Measurements from ENCODE around the gene LRP1B. TPM values are rescaled to one million over a fixed set of nuclear protein-coding genes. Genes with fewer than 3 reads are reported as not detected.

The LRP1B gene
- polyA plus RNA-seq, 2 of the 4 experiments (the other 2 are of a cell fraction): 0.03 TPM; not detected in 1

DNA sequence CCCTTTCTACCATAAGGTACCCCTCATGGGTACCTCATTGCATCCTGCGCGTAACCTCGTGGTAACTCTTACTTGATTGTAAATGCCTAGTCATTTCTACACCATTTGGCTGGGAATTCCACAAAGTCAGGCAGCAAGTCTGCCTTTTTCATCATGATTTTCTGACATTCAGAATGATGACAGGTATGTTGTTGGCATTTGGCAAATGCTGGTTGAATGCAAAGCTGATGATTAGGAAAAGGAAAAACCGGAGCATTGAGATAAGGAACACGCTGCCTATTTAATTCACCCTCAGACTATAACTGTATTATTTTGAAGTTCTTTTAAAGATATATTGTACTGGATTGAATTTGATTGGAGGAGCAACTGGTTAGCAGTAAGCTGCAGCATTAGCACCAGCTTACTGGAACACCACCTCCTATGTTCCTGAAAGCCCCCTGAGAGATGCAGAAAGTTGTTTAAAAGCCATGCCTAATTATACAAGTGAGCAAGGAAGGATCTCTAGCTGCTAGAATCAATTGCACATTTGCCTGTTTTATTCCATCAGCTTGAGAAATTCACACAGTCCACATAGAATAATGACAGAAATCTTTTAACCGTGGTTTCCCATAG, 520.1 kb downstream of the LRP1B start:
- Histone ChIP-seq H3K4me3 (no peak overlapping the region), H3K27ac (no peak overlapping the region), H3K9me3 (no peaks in the 10 kb centered on the region), H3K4me2 (no peak overlapping the region), H3K4me1 (no peaks in the 10 kb centered on the region)
- FAIRE-seq (no peak), DNase-seq (ENCODE audit: low read depth in 1 of 2, low spot score in 1 of 2) (no peak), ATAC-seq (no peak)
- no peak for TF ChIP-seq NR3C1 (IDR thresholded peaks at IDR 0.05)
- ChIA-PET POLR2A (no interaction called here), CTCF (interaction anchor here (1.3 kb wide), 1 partner anchor 16 kb away, joined by 3 read pairs; no protein-coding TSS in a partner anchor)
- 63% methylated on average over 6 of the region's 6 CpGs for WGBS (ENCODE audit: missing lambda C conversion rate)

DNA sequence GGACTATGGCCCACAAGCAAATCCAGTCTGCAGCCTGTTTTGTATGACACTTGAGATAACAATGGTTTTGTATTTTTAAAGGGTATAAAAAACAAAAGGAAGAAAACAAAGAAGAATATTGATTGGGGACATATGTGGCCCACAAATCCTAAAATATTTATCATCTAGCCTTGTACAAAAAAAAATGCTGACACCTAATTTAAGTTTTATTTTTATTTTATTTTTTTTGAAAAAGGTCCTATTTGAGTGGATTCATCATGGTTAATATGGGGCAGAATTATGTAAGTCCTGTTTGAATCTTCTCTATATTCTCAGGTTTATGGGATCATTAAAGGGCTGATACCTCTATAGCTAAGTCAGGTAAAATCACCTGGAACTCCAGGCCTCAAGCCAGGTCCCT, 525.7 kb downstream of the LRP1B start:
- ChIA-PET CTCF (no interaction called here), POLR2A (no interaction called here)
- Histone ChIP-seq H3K27ac (no peak overlapping the region), H3K9me3 (no peaks in the 10 kb centered on the region), H3K4me3 (no peak overlapping the region), H3K4me1 (no peaks in the 10 kb centered on the region), H3K4me2 (no peak overlapping the region)
- no peak for ATAC-seq
- TF ChIP-seq, protein P1, sequence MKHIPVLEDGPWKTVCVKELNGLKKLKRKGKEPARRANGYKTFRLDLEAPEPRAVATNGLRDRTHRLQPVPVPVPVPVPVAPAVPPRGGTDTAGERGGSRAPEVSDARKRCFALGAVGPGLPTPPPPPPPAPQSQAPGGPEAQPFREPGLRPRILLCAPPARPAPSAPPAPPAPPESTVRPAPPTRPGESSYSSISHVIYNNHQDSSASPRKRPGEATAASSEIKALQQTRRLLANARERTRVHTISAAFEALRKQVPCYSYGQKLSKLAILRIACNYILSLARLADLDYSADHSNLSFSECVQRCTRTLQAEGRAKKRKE (CRISPR knock-in tag; IDR thresholded peaks at IDR 0.05; ENCODE audit: low read depth): no peak
- no peak for TF ChIP-seq FOSL2 (IDR thresholded peaks at IDR 0.05)
- TF ChIP-seq FOSL2 (CRISPR knock-in tag; IDR thresholded peaks at IDR 0.05): no peak
- TF ChIP-seq POLR2AphosphoS2 (conservative IDR thresholded peaks at IDR 0.05; ENCODE audit: low read length): no peak
- TF ChIP-seq ZFP36 (IDR thresholded peaks at IDR 0.05; ENCODE audit: borderline replicate concordance, partially characterized antibody): no peak
- TF ChIP-seq SMC3 (IDR thresholded peaks at IDR 0.05): no peak
- TF ChIP-seq JUNB (IDR thresholded peaks at IDR 0.05): no peak
- no peak for FAIRE-seq
- no peak for DNase-seq (ENCODE audit: low read depth in 1 of 2, low spot score in 1 of 2)

DNA sequence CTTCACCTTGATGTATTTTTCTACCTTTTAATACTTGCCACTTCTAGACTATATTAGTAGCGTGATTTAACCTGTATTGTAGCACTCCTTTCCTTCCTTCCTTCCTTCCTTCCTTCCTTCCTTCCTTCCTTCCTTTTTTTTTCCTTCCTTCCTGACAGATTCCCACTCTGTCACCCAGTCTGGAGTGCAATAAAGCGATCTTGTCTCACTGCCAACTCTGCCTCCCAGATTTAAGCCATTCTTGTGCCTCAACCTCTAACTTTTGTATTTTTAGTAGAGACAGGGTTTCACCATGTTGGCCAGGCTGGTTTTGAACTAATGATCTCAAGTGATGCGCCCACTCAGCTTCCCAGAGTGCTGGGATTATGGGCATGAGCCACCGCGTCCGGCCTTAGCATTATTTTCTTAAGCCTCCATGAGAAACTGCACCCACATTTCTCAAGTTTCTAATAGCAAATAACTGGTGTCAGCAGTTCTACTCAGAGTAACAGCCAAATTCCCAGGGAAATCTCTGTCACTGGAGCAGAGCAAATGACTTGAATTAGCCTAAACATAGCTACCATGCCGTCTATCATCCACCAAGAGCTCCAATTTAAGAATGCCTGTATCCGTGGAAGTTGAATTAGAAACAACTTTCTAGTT, 529.2 kb downstream of the LRP1B start:
- no peaks in the 10 kb centered on the region for H3K4me1 ChIP-seq
- no peak overlapping the region for H3K27ac ChIP-seq
- no peaks in the 10 kb centered on the region for H3K9me3 ChIP-seq
- POLR2A ChIA-PET: no interaction called here
- WGBS (ENCODE audit: missing lambda C conversion rate): 38% methylated on average over 8 of the region's 8 CpGs
- no peak overlapping the region for H3K4me3 ChIP-seq
- DNase-seq (ENCODE audit: low read depth in 1 of 2, low spot score in 1 of 2): no peak
- TF ChIP-seq NFE2L2 (conservative IDR thresholded peaks at IDR 0.05; ENCODE audit: low read length) (no peak), TP53 (CRISPR knock-in tag; IDR thresholded peaks at IDR 0.05) (no peak), MAFK (IDR thresholded peaks at IDR 0.05; ENCODE audit: partially characterized antibody) (peak; percentile 18), NPAS2 (CRISPR knock-in tag; IDR thresholded peaks at IDR 0.05; ENCODE audit: borderline replicate concordance) (no peak)
- TF ChIP-seq, protein P2, sequence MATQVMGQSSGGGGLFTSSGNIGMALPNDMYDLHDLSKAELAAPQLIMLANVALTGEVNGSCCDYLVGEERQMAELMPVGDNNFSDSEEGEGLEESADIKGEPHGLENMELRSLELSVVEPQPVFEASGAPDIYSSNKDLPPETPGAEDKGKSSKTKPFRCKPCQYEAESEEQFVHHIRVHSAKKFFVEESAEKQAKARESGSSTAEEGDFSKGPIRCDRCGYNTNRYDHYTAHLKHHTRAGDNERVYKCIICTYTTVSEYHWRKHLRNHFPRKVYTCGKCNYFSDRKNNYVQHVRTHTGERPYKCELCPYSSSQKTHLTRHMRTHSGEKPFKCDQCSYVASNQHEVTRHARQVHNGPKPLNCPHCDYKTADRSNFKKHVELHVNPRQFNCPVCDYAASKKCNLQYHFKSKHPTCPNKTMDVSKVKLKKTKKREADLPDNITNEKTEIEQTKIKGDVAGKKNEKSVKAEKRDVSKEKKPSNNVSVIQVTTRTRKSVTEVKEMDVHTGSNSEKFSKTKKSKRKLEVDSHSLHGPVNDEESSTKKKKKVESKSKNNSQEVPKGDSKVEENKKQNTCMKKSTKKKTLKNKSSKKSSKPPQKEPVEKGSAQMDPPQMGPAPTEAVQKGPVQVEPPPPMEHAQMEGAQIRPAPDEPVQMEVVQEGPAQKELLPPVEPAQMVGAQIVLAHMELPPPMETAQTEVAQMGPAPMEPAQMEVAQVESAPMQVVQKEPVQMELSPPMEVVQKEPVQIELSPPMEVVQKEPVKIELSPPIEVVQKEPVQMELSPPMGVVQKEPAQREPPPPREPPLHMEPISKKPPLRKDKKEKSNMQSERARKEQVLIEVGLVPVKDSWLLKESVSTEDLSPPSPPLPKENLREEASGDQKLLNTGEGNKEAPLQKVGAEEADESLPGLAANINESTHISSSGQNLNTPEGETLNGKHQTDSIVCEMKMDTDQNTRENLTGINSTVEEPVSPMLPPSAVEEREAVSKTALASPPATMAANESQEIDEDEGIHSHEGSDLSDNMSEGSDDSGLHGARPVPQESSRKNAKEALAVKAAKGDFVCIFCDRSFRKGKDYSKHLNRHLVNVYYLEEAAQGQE (IDR thresholded peaks at IDR 0.05): no peak
- CTCF ChIA-PET: no interaction called here
- H3K4me2 ChIP-seq: no peak overlapping the region
- no peak for ATAC-seq
- no peak for FAIRE-seq

DNA sequence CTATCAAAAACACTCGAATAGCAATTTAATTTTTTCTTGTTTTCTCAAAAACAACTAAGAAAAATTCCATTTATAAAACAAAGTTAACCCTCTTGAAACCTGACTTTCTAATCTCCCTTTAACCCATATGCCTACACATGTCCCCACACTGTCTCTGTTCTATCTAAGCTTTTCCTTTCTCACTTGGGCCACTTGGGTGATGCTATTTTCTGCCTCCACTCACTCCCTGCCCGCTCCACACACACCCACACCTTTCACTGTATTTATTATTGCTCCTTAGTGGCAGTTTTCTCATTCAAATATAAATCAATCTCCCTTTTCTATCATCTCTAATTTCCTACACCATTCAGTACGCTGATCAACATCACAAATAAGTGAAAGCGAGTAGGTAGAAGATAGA, 531.1 kb downstream of the LRP1B start:
- CTCF ChIA-PET: no interaction called here
- H3K4me3 ChIP-seq: no peak overlapping the region

More for the DNA sequence above, 531.1 kb downstream of the LRP1B start:
- ATAC-seq: no peak
- TF ChIP-seq NFE2L2 (conservative IDR thresholded peaks at IDR 0.05; ENCODE audit: low read length) (no peak), KDM5A (IDR thresholded peaks at IDR 0.05) (no peak), EP300 (IDR thresholded peaks at IDR 0.05) (no peak), MYC (IDR thresholded peaks at IDR 0.05; ENCODE audit: borderline replicate concordance, low read length) (no peak), CHD4 (IDR thresholded peaks at IDR 0.05; ENCODE audit: borderline replicate concordance) (no peak), ZC3H11A (IDR thresholded peaks at IDR 0.05) (no peak)
- 33% methylated on average over 4 of the region's 4 CpGs for WGBS (ENCODE audit: missing lambda C conversion rate)
- FAIRE-seq: no peak
- Histone ChIP-seq H3K4me2 (no peak overlapping the region), H3K27ac (no peak overlapping the region), H3K9me3 (no peaks in the 10 kb centered on the region), H3K4me1 (no peaks in the 10 kb centered on the region)
- DNase-seq (ENCODE audit: low read depth in 1 of 2, low spot score in 1 of 2): no peak
- POLR2A ChIA-PET: no interaction called here

All from A549 (cell line).